NCI-H2171 treated with DMSO at 0.1 percent for 48 hours (cell line): ENCODE results near the gene PLGLB1.
"Not testable (repeated sequence)": the region's sequence is repeated elsewhere in the genome, so short reads cannot be mapped to it uniquely, and the experiment has no call there.

ENCODE experiments used
- DNase-seq: peaks from one replicate; lab custom pipeline; 2025; lab: John Stamatoyannopoulos, UW

The PLGLB1 gene

DNA sequence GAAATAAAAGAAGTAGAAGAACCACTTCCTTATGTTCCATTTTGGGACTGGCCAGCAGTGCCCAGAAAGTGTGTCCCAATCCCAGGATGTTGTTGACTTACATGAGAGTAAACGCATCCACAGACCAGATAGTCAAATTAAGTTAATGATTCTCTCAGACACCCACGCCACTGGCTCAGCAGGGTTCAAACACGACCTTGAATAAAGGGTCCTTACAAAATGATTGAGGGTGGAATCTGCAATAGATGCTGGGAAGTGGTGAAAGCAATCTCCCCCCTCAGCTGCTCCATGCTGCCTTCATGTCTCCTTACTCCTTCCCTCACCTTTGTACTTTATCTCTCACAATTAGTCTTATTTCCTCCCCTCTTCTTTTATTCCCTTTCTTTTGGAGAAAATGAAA, at the start of gene PLGLB1:
TSS of gene PLGLB1 (minus strand) at position 101 of the 400 bp plus-strand sequence. CDS start at position 40, 61 bp downstream.
- DNase-seq = not testable (repeated sequence)

DNA sequence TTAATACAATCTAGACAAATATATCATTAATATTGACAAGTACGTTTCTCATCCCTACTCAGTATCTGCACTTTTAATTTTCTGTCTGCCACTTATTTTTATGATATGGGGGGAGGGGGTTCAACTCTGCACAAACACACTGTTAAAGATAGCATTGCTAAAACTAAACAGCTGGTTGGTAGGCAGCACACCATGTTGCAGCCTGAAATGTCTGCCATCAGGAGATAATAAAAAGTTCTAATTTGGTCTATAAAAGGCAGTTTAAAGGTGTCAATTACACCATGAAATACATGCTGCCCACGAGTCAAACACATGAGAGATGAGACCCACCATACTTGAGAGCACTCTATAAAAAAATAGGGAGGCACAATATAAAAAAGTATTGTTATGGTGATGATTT, 42.7 kb upstream of the PLGLB1 start:
- not testable (repeated sequence) for DNase-seq

DNA sequence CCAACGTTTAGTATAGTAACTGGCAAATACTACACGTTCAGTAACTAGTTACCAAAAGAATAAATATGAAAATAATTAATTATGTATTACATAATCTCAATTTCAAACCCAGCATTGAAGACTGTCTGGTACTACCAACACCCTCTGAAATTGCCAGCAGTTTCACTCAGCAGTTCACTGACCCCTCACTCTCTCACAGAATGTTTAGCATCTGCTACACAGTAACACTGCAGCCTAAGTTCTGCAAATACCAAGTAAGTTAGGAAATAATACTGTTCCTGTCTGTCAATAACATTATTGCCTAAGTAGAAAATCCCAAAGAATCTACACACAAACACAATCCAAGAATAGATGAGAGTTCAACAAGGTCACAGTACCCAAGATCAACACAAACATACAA, 41.8 kb upstream of the PLGLB1 start:
- DNase-seq = not testable (repeated sequence)

DNA sequence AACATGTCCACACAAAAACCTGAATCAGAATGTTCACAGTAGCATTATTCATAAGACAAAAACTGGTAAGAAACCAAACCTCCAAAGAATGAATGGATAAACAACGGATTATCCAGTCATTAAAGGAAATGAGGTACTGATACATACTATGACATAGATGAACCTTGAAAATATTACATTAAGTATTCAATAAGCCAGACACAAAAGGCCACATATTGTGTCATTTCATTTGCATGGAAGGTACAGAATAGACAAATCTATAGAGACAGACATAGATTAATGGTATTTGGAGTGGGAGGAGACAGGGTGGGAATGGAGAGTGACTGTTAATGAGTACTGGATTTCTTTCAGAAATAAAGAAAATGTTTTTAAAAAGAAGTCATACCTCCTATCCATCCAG, 39.9 kb upstream of the PLGLB1 start:
- not testable (repeated sequence) for DNase-seq

DNA sequence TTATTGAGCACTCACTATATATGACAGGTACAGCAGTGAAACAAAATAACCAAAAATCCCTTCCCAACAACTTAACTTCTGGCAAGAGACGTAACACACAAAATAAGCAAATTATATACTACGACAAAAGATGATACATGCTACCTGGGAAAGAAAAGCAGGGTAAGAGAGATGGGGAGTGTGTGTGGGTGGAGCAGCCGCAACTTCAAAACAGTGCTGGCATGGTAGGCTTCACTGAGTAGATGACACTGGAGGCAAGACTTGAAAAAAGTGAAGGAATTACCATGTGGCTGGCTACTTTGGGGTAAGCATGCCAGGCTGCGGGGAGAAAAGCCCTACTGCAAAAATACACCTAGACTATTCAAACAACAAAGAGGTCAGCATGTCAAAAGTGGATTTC, 36.0 kb upstream of the PLGLB1 start:
- DNase-seq = not testable (repeated sequence)

DNA sequence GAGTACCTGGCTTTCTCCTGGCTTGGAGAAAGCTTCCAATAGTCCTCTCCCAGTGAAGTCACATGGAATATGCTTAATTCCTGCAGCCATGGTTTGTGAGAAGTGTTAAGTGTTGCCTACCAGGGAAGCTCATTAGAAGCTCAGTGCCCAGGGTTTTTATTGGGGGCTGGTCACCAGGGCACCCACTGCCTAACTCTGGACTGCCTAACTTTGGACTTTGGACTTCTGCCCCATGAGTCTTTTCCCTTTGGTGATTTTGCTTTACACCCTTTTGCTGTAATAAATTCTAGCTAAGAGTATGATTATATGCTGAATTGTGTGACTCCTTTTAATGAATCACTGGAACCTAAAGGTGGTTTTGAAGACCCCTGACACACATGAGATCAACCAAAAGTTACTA, 35.2 kb upstream of the PLGLB1 start:
- DNase-seq = not testable (repeated sequence)

DNA sequence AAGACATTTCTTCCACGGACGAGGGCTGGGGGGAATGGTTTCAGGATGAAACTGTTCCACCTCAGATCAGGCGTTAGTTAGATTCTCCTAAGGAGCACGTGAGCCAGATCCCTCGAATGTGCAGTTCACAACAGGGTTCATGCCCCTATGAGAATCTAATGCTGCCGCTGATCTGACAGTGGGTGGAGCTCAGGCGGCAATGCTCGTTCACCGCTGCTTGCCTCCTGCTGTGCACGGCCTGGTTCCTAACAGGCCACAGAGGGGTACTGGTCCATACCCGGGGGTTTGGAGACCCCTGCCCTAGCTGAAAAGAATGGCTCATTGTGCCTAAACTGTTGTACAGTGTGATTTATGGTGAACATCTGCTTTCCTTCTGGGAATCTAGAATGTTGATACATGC, 34.8 kb upstream of the PLGLB1 start:
- DNase-seq = not testable (repeated sequence)

DNA sequence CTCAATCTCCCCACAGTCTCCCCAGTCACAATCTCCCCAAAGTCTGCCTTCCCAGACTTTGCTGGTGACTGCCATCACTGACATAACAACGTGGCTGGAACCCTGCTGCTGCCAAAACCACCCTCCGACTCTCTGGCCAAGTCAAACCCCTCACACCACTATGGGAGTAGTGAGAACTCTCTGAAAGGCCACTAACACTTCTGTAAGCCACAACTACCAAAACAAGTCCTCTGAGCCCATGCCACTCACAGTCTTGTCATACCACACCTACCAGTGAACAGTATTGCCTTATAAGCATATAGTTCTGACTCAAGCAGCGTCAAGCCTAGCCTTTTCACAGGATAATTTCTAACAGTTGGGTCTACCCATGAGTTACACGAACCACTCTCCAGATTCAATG, 32.7 kb upstream of the PLGLB1 start:
- DNase-seq = not testable (repeated sequence)

DNA sequence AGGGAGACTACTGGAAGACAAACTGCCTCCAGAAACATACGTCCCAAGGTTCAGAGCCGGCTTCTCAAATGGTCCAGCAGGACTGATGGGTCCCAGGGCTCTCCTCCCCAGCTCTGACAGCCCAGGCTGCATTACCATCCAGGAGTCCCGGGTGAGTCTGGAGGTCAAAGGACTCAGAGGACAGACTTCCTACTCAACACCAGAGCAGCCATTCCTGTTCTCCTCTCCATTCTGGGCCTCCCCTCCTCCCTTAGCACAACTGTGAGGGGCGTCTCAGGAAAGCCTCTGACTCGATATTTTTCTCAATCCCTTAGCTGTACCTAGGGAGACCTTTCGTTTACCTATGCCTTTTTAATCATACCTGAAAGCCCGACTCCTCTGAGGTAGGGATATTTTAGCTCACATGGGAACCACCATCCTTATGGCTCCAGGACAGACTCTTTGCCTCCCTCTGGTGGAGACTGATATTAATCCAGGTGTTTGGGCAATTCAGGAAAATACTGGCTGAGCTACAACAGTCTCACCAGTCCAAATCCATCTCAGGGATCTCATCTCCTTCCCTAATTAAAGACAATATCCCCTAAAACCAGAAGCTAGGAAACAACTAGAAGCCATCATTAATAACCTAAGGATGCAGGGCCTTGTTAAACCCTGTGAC, 19.8 kb upstream of the PLGLB1 start:
- DNase-seq = not testable (repeated sequence)

DNA sequence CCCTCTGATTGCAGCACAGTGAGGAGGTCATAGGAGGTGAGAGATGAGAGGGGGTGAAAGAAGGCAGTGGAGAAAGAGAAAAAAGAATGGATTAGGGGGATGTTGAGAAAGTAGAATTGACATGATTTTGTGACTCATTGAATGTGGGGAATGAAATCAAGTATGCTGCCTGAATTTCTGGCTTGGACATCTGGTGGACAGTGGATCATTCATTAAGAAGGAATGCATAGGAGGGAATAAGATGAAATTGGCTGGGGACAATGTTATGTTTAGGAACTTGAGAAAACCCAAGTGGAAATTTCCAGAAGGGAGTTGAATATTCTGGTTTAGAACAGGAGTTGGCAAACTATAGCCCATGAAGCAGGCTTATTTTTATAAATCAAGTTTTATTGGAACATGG, 7.0 kb upstream of the PLGLB1 start:
- DNase-seq = not testable (repeated sequence)

DNA sequence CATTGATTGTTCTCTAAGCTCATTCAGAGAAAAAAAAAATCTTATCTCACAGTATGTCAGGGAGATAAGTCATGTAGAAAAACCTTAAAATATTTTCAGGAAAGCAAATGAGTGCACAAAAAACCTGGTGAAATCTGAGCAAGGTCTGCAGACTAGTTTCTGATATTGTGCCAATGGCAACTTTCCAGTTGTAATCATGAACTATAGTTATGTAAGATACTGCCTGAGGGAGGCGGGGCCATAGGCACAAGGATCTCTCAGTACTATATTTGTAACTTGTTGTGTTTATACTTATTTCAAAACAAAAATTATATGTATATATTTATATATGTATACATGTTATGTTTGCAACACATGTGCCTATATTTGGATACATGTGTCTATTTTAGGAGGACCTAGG, 5.2 kb upstream of the PLGLB1 start:
- not testable (repeated sequence) for DNase-seq

DNA sequence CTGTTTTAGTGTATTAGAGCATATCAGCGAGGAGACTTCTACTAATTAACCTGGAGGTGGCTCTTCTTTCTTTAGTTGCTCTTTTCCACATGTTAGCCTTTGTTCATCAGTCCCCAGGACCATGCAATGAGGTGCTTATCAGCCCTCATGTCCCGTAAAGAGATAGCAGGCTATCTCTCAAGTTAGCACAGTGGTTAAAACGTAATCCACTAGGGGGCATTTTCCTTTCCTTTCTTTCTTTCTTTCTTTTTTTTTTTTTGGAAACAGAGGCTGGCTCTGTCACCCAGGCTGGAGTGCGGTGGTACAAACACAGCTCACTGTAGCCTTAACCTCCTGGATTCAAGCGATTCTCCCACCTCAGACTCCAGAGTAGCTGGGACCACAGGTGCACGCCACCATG, 4.3 kb upstream of the PLGLB1 start:
- not testable (repeated sequence) for DNase-seq

DNA sequence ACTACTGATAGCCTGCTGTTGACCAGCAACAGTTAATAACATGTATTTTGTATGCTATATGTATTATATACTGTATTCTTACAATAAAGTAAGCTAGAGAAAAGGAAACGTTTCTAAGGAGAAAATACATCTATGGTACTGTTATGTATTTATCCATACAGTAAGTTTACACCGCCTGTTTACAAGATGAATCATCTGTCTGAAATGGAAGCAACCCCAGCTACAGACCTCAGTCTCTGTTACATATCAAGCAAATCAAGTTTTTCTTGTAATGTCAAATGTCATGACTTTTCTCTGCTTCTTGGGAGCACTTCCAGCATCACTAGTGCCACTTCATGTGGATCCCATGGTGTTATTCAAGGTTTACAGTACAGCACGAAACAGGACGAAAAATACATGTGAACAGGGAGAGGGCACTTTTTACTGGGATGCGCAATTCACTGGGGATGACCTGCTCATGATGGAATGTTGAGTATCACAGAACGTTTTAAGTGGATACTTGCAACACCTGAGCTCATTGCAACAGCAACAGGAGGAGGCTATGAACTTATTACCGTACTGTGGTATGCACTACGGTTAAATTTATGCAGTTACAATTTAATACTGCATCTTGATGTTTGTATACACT, 2.5 kb upstream of the PLGLB1 start:
- not testable (repeated sequence) for DNase-seq

DNA sequence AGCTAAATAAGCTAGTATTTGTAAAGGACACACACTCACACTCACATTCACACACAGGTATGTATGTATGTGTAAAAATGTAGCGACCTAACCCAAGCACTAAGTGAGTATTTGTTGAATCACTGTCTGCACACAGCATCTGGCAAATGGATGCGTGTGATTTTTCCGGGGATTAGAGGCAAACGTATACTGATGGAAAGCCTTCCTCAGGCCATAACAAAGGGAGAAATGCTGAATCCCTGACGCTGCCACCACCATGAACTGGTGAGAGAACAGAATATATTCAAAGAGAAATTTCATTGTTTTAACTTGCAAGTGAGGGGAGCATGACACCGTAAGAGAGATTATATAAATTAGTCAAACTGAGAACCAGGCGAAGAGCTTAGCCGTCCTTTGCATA, 601 bp downstream of the PLGLB1 start:
- not testable (repeated sequence) for DNase-seq

DNA sequence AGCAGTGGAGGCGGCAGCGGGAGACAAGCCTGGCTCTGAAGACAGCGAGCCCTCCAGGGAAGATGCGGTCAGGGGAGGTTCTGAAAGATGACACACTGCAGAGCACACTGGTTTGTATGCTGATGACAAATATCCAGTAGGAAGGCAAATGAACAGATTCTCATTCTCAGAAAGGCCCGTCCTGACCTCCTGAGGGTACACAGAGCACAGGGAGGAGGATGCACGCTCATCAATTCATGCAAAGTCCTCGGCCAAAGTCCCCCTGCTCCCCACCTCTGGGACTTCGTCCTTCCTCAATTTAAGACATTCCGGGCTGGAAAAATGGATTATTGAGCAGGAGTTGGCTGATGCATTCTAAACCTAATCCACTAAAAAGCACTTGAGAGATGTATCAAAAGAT, 2.6 kb downstream of the PLGLB1 start:
- not testable (repeated sequence) for DNase-seq

DNA sequence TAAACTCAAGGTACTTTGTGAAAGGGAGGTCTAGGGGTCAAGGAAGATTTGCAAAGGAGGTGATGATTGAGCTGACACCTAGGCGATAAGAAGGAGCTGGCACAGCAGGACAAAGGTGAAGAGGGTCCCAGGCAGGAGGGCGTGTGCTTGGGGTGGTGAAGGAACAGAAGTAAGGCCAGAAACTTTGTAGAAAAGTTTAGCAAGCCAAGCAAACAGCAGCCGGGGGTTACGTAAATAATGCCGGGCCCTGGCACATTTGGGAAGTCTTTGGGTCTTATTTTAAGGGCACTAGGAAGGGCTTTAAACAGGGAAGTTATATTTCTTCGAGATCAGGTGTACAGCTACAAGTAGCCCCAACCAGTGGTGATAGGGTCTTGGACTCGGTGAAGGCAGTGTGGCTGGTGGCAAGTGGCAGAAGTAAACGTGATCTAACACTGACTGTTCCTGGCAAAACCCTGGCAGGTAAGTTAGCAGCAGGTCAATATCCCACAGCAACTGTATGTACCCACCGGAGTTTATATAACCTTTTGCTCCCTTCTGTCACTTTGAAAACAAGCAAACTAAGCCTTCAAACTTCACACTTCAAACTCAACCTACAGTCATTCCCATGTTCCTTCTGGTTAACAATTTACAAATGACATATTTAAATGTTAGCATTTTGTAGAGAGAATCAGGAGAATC, 7.0 kb downstream of the PLGLB1 start:
- not testable (repeated sequence) for DNase-seq

DNA sequence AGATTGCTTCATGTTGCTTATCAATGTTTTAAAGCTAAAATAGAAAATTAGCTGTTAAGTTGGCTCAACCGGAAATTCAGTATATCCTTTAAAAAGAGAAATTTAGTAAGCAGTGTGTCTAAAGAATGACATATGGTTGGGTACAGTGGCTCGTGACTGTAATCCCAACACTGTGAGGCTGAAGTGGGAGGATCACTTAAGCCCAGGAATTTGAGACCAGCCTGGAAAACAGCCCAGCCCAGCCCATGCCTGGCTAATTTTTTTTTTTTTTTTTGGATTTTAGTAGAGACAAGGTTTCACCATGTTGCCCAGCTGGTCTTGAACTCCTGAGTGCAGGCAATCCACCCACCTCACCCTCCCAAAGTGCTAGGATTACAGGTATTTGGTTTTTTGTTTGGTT, 17.2 kb downstream of the PLGLB1 start:
- not testable (repeated sequence) for DNase-seq
